ENCODE data around the gene C2CD2L. TPM values are rescaled to one million over a fixed set of nuclear protein-coding genes. Genes with fewer than 3 reads are reported as not detected.

Gene C2CD2L
- total and polyA plus RNA-seq, 2 of the 13 experiments (the other 11 are each of a cell fraction or from before 2014, with no cell fraction given): 3.7 to 5.5 TPM

DNA sequence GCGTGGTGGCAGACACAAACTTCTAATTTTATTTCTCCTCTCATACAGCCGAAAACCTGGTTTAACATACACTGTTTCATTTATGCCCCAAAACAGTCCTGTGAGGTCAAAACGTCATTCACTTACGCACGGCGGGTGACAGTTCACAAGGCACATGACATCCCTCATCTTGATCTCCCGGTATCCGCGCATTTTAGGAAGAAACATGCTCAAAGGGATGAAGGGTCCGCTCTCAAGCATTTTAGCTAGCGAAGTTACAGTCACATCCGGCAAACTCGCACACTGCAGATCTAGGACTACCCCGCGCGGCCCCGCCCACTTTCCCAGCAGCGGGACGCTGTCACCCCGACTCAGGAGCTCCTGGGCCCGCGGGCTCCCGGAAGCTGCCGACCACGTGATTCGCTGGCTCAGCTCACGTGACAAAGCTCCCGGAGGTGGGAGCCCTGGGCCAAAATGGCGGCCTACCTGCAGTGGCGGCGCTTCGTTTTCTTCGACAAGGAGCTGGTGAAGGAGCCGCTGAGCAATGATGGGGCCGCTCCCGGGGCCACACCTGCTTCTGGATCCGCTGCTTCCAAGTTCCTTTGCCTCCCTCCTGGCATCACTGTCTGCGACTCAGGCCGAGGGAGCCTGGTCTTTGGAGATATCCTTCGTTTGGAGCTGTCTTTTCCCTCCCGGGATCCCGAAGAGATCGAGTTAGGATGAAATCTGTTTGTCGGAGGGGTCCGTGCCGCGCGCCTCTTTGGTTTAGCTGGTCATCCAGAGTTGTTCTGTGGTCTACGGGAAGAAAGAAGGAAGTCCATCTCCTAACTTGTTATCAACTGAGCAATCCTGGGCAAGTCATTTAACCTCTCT lies 39.5 kb upstream of the C2CD2L start, which contains the start of gene VPS11 (continued):
- TF ChIP-seq CBX2 (IDR thresholded peaks at IDR 0.05; ENCODE audit: low read depth, low read length): no peak
- TF ChIP-seq CBX2 (CRISPR knock-in tag; IDR thresholded peaks at IDR 0.05; ENCODE audit: low read depth): no peak
- no peak for TF ChIP-seq ZNF878 (CRISPR knock-in tag; IDR thresholded peaks at IDR 0.05)
- TF ChIP-seq RCOR2 (CRISPR knock-in tag; IDR thresholded peaks at IDR 0.05): no peak
- no peak; the same call in 1 of the 2 replicates for TF ChIP-seq NKX3-1 (CRISPR knock-in tag; IDR thresholded peaks at IDR 0.05)
- no peak for TF ChIP-seq ZNF446 (CRISPR knock-in tag; IDR thresholded peaks at IDR 0.05)
- TF ChIP-seq, protein P1, sequence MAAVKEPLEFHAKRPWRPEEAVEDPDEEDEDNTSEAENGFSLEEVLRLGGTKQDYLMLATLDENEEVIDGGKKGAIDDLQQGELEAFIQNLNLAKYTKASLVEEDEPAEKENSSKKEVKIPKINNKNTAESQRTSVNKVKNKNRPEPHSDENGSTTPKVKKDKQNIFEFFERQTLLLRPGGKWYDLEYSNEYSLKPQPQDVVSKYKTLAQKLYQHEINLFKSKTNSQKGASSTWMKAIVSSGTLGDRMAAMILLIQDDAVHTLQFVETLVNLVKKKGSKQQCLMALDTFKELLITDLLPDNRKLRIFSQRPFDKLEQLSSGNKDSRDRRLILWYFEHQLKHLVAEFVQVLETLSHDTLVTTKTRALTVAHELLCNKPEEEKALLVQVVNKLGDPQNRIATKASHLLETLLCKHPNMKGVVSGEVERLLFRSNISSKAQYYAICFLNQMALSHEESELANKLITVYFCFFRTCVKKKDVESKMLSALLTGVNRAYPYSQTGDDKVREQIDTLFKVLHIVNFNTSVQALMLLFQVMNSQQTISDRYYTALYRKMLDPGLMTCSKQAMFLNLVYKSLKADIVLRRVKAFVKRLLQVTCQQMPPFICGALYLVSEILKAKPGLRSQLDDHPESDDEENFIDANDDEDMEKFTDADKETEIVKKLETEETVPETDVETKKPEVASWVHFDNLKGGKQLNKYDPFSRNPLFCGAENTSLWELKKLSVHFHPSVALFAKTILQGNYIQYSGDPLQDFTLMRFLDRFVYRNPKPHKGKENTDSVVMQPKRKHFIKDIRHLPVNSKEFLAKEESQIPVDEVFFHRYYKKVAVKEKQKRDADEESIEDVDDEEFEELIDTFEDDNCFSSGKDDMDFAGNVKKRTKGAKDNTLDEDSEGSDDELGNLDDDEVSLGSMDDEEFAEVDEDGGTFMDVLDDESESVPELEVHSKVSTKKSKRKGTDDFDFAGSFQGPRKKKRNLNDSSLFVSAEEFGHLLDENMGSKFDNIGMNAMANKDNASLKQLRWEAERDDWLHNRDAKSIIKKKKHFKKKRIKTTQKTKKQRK (IDR thresholded peaks at IDR 0.05; ENCODE audit: low read length): no peak
- no peak for TF ChIP-seq ZNF256 (CRISPR knock-in tag; conservative IDR thresholded peaks at IDR 0.05)
- TF ChIP-seq JUN (CRISPR knock-in tag; IDR thresholded peaks at IDR 0.05): no peak
- TF ChIP-seq DR1 (CRISPR knock-in tag; IDR thresholded peaks at IDR 0.05): no peak
- TF ChIP-seq, protein P2, sequence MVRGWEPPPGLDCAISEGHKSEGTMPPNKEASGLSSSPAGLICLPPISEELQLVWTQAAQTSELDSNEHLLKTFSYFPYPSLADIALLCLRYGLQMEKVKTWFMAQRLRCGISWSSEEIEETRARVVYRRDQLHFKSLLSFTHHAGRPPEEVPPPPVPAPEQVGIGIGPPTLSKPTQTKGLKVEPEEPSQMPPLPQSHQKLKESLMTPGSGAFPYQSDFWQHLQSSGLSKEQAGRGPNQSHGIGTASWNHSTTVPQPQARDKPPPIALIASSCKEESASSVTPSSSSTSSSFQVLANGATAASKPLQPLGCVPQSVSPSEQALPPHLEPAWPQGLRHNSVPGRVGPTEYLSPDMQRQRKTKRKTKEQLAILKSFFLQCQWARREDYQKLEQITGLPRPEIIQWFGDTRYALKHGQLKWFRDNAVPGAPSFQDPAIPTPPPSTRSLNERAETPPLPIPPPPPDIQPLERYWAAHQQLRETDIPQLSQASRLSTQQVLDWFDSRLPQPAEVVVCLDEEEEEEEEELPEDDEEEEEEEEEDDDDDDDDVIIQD (CRISPR knock-in tag; IDR thresholded peaks at IDR 0.05; ENCODE audit: low read depth): 0 out of 2 replicates have a peak, but pooled peaks have one; percentile 48
- TF ChIP-seq ZSCAN21 (CRISPR knock-in tag; IDR thresholded peaks at IDR 0.05; ENCODE audit: borderline replicate concordance): no peak
- TF ChIP-seq, protein P3, sequence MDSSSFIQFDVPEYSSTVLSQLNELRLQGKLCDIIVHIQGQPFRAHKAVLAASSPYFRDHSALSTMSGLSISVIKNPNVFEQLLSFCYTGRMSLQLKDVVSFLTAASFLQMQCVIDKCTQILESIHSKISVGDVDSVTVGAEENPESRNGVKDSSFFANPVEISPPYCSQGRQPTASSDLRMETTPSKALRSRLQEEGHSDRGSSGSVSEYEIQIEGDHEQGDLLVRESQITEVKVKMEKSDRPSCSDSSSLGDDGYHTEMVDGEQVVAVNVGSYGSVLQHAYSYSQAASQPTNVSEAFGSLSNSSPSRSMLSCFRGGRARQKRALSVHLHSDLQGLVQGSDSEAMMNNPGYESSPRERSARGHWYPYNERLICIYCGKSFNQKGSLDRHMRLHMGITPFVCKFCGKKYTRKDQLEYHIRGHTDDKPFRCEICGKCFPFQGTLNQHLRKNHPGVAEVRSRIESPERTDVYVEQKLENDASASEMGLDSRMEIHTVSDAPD (CRISPR knock-in tag; IDR thresholded peaks at IDR 0.05): no peak
- TF ChIP-seq, protein P4, sequence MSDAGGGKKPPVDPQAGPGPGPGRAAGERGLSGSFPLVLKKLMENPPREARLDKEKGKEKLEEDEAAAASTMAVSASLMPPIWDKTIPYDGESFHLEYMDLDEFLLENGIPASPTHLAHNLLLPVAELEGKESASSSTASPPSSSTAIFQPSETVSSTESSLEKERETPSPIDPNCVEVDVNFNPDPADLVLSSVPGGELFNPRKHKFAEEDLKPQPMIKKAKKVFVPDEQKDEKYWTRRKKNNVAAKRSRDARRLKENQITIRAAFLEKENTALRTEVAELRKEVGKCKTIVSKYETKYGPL (CRISPR knock-in tag; IDR thresholded peaks at IDR 0.05): no peak
- TF ChIP-seq ZNF264 (CRISPR knock-in tag; IDR thresholded peaks at IDR 0.05): no peak
- no peak for TF ChIP-seq ZNF749 (CRISPR knock-in tag; IDR thresholded peaks at IDR 0.05; ENCODE audit: borderline replicate concordance)
- no peak for TF ChIP-seq ZNF383 (CRISPR knock-in tag; IDR thresholded peaks at IDR 0.05; ENCODE audit: borderline replicate concordance)
- no peak; the same call in 1 of the 2 replicates for TF ChIP-seq ZNF12 (CRISPR knock-in tag; IDR thresholded peaks at IDR 0.05)
- TF ChIP-seq, protein P5, sequence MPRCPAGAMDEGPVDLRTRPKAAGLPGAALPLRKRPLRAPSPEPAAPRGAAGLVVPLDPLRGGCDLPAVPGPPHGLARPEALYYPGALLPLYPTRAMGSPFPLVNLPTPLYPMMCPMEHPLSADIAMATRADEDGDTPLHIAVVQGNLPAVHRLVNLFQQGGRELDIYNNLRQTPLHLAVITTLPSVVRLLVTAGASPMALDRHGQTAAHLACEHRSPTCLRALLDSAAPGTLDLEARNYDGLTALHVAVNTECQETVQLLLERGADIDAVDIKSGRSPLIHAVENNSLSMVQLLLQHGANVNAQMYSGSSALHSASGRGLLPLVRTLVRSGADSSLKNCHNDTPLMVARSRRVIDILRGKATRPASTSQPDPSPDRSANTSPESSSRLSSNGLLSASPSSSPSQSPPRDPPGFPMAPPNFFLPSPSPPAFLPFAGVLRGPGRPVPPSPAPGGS (CRISPR knock-in tag; IDR thresholded peaks at IDR 0.05): no peak
- no peak; the same call in 1 of the 2 replicates for TF ChIP-seq ZNF777 (CRISPR knock-in tag; IDR thresholded peaks at IDR 0.05)

Data from HepG2 (cell line).